Measurements from ENCODE around the gene VAMP1. TPM values are rescaled to one million over a fixed set of nuclear protein-coding genes. Genes with fewer than 3 reads are reported as not detected.

VAMP1 gene
- total and polyA plus RNA-seq, 10 of the 15 experiments (the other 5 are each of a cell fraction or from before 2014, with no cell fraction given): 4.8 to 123 (median 27.5) TPM

GRCh38 chr12:6460751-6461371 lies 9.6 kb downstream of the VAMP1 start (continued):
- TF ChIP-seq, protein P1, sequence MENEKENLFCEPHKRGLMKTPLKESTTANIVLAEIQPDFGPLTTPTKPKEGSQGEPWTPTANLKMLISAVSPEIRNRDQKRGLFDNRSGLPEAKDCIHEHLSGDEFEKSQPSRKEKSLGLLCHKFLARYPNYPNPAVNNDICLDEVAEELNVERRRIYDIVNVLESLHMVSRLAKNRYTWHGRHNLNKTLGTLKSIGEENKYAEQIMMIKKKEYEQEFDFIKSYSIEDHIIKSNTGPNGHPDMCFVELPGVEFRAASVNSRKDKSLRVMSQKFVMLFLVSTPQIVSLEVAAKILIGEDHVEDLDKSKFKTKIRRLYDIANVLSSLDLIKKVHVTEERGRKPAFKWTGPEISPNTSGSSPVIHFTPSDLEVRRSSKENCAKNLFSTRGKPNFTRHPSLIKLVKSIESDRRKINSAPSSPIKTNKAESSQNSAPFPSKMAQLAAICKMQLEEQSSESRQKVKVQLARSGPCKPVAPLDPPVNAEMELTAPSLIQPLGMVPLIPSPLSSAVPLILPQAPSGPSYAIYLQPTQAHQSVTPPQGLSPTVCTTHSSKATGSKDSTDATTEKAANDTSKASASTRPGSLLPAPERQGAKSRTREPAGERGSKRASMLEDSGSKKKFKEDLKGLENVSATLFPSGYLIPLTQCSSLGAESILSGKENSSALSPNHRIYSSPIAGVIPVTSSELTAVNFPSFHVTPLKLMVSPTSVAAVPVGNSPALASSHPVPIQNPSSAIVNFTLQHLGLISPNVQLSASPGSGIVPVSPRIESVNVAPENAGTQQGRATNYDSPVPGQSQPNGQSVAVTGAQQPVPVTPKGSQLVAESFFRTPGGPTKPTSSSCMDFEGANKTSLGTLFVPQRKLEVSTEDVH (IDR thresholded peaks at IDR 0.05; ENCODE audit: low read depth, partially characterized antibody): no peak
- TF ChIP-seq ZNF217 (IDR thresholded peaks at IDR 0.05) (no peak), RAD51 (IDR thresholded peaks at IDR 0.05) (peak; percentile 78)

GRCh38 chr12:6459004-6459337 lies 11.5 kb downstream of the VAMP1 start:
- peaks cover 25 to 36% of the 10 kb centered on the region in 2 experiments for H3K36me3 ChIP-seq (ENCODE audit: control insufficient read depth in 2 of 2, insufficient read depth in 2 of 2, low read length in 1 of 2)
- TF ChIP-seq FOXM1 (IDR thresholded peaks at IDR 0.05; ENCODE audit: low read depth, low read length) (no peak), NBN (IDR thresholded peaks at IDR 0.05) (no peak), JUNB (IDR thresholded peaks at IDR 0.05) (no peak)
- ChIA-PET SMC1A (ENCODE audit: uncharacterized antibody, unreplicated experiment) (interaction anchor here (5.9 to 8.7 kb wide), 4 partner anchors 8 to 33 kb away, joined by 59 to 169 read pairs (median 129); partner anchors contain the start of genes CD27 and TAPBPL), CTCF (interaction anchor here (1.0 to 7.3 kb wide), 4 partner anchors 9 to 34 kb away, joined by 3 to 147 read pairs (median 29); partner anchors contain the start of gene CD27), POLR2A (interaction anchor here (0.5 to 10.3 kb wide), 4 partner anchors 11 to 31 kb away, joined by 5 to 384 read pairs (median 18); partner anchors contain the start of genes CD27, TAPBPL and VAMP1), RAD21 (ENCODE audit: unreplicated experiment) (interaction anchor here (1.0 to 8.8 kb wide), 3 partner anchors 13 to 80 kb away, joined by 3 to 319 read pairs (median 126); partner anchors contain the start of genes CD27 and TAPBPL)
- no peak overlapping the region for H3K9ac ChIP-seq (ENCODE audit: control insufficient read depth, insufficient read depth, low read length)
- FAIRE-seq: no peak
- H3K9me3 ChIP-seq (replicated peaks; ENCODE audit: control insufficient read depth, insufficient read depth, low read length): no peaks in the 10 kb centered on the region
- H3K27ac ChIP-seq (ENCODE audit: control insufficient read depth, insufficient read depth): no peak overlapping the region
- no peak overlapping the region for H2AFZ ChIP-seq (ENCODE audit: control insufficient read depth, low read depth, low read length)
- intact Hi-C loops (cut with micrococcal nuclease; ENCODE audit: unreplicated experiment) (no loop called here), in situ Hi-C loops (cut with MboI) (no loop called here)
- H4K20me1 ChIP-seq (ENCODE audit: control insufficient read depth, insufficient read depth): no peaks in the 10 kb centered on the region
- no peak overlapping the region for H3K4me3 ChIP-seq
- H3K4me1 ChIP-seq (ENCODE audit: control insufficient read depth, insufficient read depth, low read length): peaks cover 40% of the 10 kb centered on the region
- H3K79me2 ChIP-seq (ENCODE audit: control insufficient read depth, insufficient read depth, low read length): peaks cover 50% of the 10 kb centered on the region
- no peak for ATAC-seq
- WGBS (ENCODE audit: insufficient coverage, insufficient replicate concordance, low lambda C conversion rate, missing lambda C conversion rate): 97% methylated on average over 2 of the region's 2 CpGs
- no peak overlapping the region for H3K4me2 ChIP-seq (ENCODE audit: control insufficient read depth, insufficient read depth)
- DNase-seq (ENCODE audit: low read depth, low spot score): no peak
- BruUV-seq (replicated peaks): no TSS peak
- H3K27me3 ChIP-seq (replicated peaks in 1 of 2; ENCODE audit: control insufficient read depth in 2 of 2, insufficient read depth in 2 of 2, low read length in 1 of 2): no peaks in the 10 kb centered on the region
